ENCODE measurements around the gene APOA1.
"Not testable (repeated sequence)": the region's sequence is repeated elsewhere in the genome, so short reads cannot be mapped to it uniquely, and the experiment has no call there.

The APOA1 gene

GRCh38 chr11:116804001-116804400, 33.4 kb downstream of the APOA1 start:
- no peak overlapping the region for H3K4me3 ChIP-seq (ENCODE audit: low read depth, low read length)
- ChIA-PET POLR2A (no interaction called here), CTCF (interaction anchor here (2.1 kb wide), 1 partner anchor 13 kb away, joined by 7 read pairs; the partner anchor contains the start of gene APOA5)
- TF ChIP-seq ZNF146 (tag by site-specific recombination; IDR thresholded peaks at IDR 0.05), result no peak
- TF ChIP-seq PBX3 (CRISPR knock-in tag; IDR thresholded peaks at IDR 0.05), result no peak
- TF ChIP-seq ZBTB21 (tag by site-specific recombination; IDR thresholded peaks at IDR 0.05), result no peak
- H3K9me3 ChIP-seq (ENCODE audit: control insufficient read depth, insufficient read depth, low read depth, low read length), result no peaks in the 10 kb centered on the region
- no peak overlapping the region for H3K27ac ChIP-seq (ENCODE audit: extremely low read depth, low read depth, low read length)
- H3K36me3 ChIP-seq (ENCODE audit: control insufficient read depth in 2 of 2, insufficient read depth in 1 of 2, low read length in 2 of 2), result no peaks in the 10 kb centered on the region
- H3K4me1 ChIP-seq (ENCODE audit: control insufficient read depth, insufficient read depth, low read length), result no peaks in the 10 kb centered on the region

GRCh38 chr11:116801662-116802061, 35.8 kb downstream of the APOA1 start:
- CTCF ChIA-PET, result interaction anchor here (0.7 to 1.3 kb wide), 3 partner anchors 11 to 304 kb away, joined by 3 to 6 read pairs (median 3); partner anchors contain the start of gene APOA5

GRCh38 chr11:116800610-116801009, 36.8 kb downstream of the APOA1 start:
- no peaks in the 10 kb centered on the region for H3K9me3 ChIP-seq (ENCODE audit: control insufficient read depth, insufficient read depth, low read depth, low read length)
- CTCF ChIA-PET, result interaction anchor here (0.6 to 2.8 kb wide), 3 partner anchors 10 to 305 kb away, joined by 3 to 19 read pairs (median 3); partner anchors contain the start of gene APOA5
- POLR2A ChIA-PET, result no interaction called here
- no peak overlapping the region for H3K27ac ChIP-seq (ENCODE audit: extremely low read depth, low read depth, low read length)
- H3K4me1 ChIP-seq (ENCODE audit: control insufficient read depth, insufficient read depth, low read length), result no peaks in the 10 kb centered on the region
- no peaks in the 10 kb centered on the region for H3K36me3 ChIP-seq (ENCODE audit: control insufficient read depth in 2 of 2, insufficient read depth in 1 of 2, low read length in 2 of 2)
- TF ChIP-seq KLF8 (tag by site-specific recombination; IDR thresholded peaks at IDR 0.05) (no peak), ZNF266 (tag by site-specific recombination; IDR thresholded peaks at IDR 0.05; ENCODE audit: low read depth) (no peak), ZNF544 (tag by site-specific recombination; IDR thresholded peaks at IDR 0.05) (no peak)
- no peak overlapping the region for H3K4me3 ChIP-seq (ENCODE audit: low read depth, low read length)

More at GRCh38 chr11:116801662-116802061, 35.8 kb downstream of the APOA1 start:
- H3K9me3 ChIP-seq (ENCODE audit: control insufficient read depth, insufficient read depth, low read depth, low read length); H3K4me3 ChIP-seq (ENCODE audit: low read depth, low read length); H3K36me3 ChIP-seq (ENCODE audit: control insufficient read depth in 2 of 2, insufficient read depth in 1 of 2, low read length in 2 of 2); H3K27ac ChIP-seq (ENCODE audit: extremely low read depth, low read depth, low read length); H3K4me1 ChIP-seq (ENCODE audit: control insufficient read depth, insufficient read depth, low read length); POLR2A ChIA-PET: not testable (repeated sequence)

- Histone ChIP-seq H3K9me3 (ENCODE audit: control insufficient read depth, insufficient read depth, low read depth, low read length) (no peaks in the 10 kb centered on the region), H3K4me1 (ENCODE audit: control insufficient read depth, insufficient read depth, low read length) (no peaks in the 10 kb centered on the region), H3K27ac (ENCODE audit: extremely low read depth, low read depth, low read length) (no peak overlapping the region), H3K36me3 (ENCODE audit: control insufficient read depth in 2 of 2, insufficient read depth in 1 of 2, low read length in 2 of 2) (no peaks in the 10 kb centered on the region), H3K4me3 (ENCODE audit: low read depth, low read length) (no peak overlapping the region)
- POLR2A ChIA-PET, result no interaction called here
- CTCF ChIA-PET, result interaction anchor here (2.8 kb wide), 1 partner anchor 8 kb away, joined by 19 read pairs; the partner anchor contains the start of gene APOA5
- no peak for TF ChIP-seq ZNF555 (tag by site-specific recombination; conservative IDR thresholded peaks at IDR 0.05)
- TF ChIP-seq ZNF654 (tag by site-specific recombination; IDR thresholded peaks at IDR 0.05; ENCODE audit: low read depth), result no peak
- TF ChIP-seq ZNF302 (tag by site-specific recombination; IDR thresholded peaks at IDR 0.05; ENCODE audit: low read depth), result no peak
- no peak for TF ChIP-seq BCL11B (tag by site-specific recombination; IDR thresholded peaks at IDR 0.05; ENCODE audit: low read depth)
- TF ChIP-seq ZNF341 (tag by site-specific recombination; IDR thresholded peaks at IDR 0.05; ENCODE audit: low read depth), result no peak
- no peak for TF ChIP-seq ZBTB1 (tag by site-specific recombination; IDR thresholded peaks at IDR 0.05)
- TF ChIP-seq ZNF585B (tag by site-specific recombination; IDR thresholded peaks at IDR 0.05), result no peak
- TF ChIP-seq ZEB2 (tag by site-specific recombination; IDR thresholded peaks at IDR 0.05), result no peak
- TF ChIP-seq ZNF704 (tag by site-specific recombination; IDR thresholded peaks at IDR 0.05), result no peak
- no peak for TF ChIP-seq ZNF211 (tag by site-specific recombination; IDR thresholded peaks at IDR 0.05; ENCODE audit: low read depth)
- no peak for TF ChIP-seq ZNF391 (tag by site-specific recombination; IDR thresholded peaks at IDR 0.05; ENCODE audit: borderline replicate concordance, low read depth)
- no peak for TF ChIP-seq ZNF266 (tag by site-specific recombination; IDR thresholded peaks at IDR 0.05; ENCODE audit: low read depth)
- no peak for TF ChIP-seq KLF9 (tag by site-specific recombination; IDR thresholded peaks at IDR 0.05; ENCODE audit: low read depth)
- no peak for TF ChIP-seq ZNF26 (tag by site-specific recombination; IDR thresholded peaks at IDR 0.05)
- TF ChIP-seq PRDM10 (tag by site-specific recombination; IDR thresholded peaks at IDR 0.05), result no peak
- TF ChIP-seq ZNF473 (tag by site-specific recombination; IDR thresholded peaks at IDR 0.05), result no peak
- TF ChIP-seq ZNF366 (tag by site-specific recombination; conservative IDR thresholded peaks at IDR 0.05), result no peak
Measured at GRCh38 chr11:116798368-116798767, 39.1 kb downstream of the APOA1 start.
